MM.1S (cell line): ENCODE measurements around the gene CCDC159.

ENCODE experiments used
- EZH2 ChIP-seq: fragments of 300-600 bp; sonication (generic); optimal IDR thresholded peaks from 2 replicates; pipeline ENCODE3; 2017; ENCODE audit warnings: low read depth, mild to moderate bottlenecking, antibody characterized with exemption, low read length, mixed read lengths
- TF ChIP-seq, protein P1 (sequence below): fragments of 300-600 bp; sonication (generic); IDR thresholded peaks from 2 replicates; pipeline ENCODE4 v1.5.1; 2016; ENCODE audit warnings: antibody characterized with exemption, low read length, mixed read lengths

DNA sequence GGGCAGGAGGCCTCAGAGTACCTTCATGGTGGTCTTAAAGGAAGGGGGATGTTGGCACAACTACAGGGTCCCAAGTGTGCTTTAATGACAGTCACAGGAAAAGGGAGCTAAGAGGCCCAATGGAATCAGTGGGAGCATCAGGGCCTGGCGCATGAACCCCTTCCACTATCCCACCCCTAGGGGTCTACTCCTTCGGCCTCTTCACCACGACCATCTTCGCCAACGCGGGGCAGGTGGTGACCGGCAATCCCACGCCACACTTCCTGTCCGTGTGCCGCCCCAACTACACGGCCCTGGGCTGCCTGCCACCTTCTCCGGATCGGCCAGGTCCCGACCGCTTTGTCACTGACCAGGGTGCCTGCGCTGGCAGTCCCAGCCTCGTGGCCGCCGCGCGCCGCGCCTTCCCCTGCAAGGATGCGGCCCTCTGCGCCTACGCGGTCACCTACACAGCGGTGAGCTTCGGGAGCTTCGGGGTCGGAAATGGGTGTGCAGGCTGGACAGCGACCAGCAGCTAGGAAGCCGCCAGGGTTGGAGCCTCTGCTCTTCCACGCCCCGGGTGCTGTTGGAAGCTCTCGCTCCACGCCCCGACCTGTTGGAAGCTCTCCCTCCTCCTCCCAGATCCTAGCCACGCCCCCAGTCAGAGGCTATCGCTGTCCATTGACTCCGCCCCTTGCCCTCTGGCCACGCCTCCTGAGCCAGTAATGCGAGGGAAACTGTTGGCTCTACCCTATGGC is 14.9 kb downstream of the CCDC159 start:
- TF ChIP-seq, protein P1, sequence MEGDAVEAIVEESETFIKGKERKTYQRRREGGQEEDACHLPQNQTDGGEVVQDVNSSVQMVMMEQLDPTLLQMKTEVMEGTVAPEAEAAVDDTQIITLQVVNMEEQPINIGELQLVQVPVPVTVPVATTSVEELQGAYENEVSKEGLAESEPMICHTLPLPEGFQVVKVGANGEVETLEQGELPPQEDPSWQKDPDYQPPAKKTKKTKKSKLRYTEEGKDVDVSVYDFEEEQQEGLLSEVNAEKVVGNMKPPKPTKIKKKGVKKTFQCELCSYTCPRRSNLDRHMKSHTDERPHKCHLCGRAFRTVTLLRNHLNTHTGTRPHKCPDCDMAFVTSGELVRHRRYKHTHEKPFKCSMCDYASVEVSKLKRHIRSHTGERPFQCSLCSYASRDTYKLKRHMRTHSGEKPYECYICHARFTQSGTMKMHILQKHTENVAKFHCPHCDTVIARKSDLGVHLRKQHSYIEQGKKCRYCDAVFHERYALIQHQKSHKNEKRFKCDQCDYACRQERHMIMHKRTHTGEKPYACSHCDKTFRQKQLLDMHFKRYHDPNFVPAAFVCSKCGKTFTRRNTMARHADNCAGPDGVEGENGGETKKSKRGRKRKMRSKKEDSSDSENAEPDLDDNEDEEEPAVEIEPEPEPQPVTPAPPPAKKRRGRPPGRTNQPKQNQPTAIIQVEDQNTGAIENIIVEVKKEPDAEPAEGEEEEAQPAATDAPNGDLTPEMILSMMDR, result no peak
- no peak for TF ChIP-seq EZH2
